ENCODE data around the gene CCDC6. TPM values are rescaled to one million over a fixed set of nuclear protein-coding genes. Genes with fewer than 3 reads are reported as not detected.
"Not testable (repeated sequence)": the region's sequence is repeated elsewhere in the genome, so short reads cannot be mapped to it uniquely, and the experiment has no call there.

The CCDC6 gene
- total RNA-seq, 2 donors from 2014 or later = 60.4 to 64.3 TPM

GRCh38 chr10:59887972-59888640, 18.2 kb downstream of the CCDC6 start:
- DNase-seq (ENCODE audit: low spot score) = no peak
- intact Hi-C loops (cut with DNase I) = no loop called here

GRCh38 chr10:59887006-59887405, 19.4 kb downstream of the CCDC6 start:
- no peak for DNase-seq (ENCODE audit: low spot score)
- intact Hi-C loops (cut with DNase I) = no loop called here

- intact Hi-C loops (cut with DNase I) = no loop called here
- no peak for DNase-seq (ENCODE audit: low spot score)
These were observed 20.8 kb downstream of the CCDC6 start for GRCh38 chr10:59885430-59886134.

- intact Hi-C loops (cut with DNase I) = loop anchor here in 1 of 2 donors (5.0 kb wide), 1 partner anchor 53 kb away; no protein-coding TSS in a partner anchor
- DNase-seq (ENCODE audit: low spot score) = not testable (repeated sequence)
These were observed 21.5 kb downstream of the CCDC6 start for GRCh38 chr10:59884893-59885292.

- DNase-seq (ENCODE audit: low spot score) = no peak
- intact Hi-C loops (cut with DNase I) = loop anchor here in 1 of 2 donors (5.0 kb wide), 1 partner anchor 49 kb away; no protein-coding TSS in a partner anchor
These were observed 24.7 kb downstream of the CCDC6 start for GRCh38 chr10:59881640-59882039.

GRCh38 chr10:59880971-59881510, 25.3 kb downstream of the CCDC6 start:
- no peak for DNase-seq (ENCODE audit: low spot score)
- intact Hi-C loops (cut with DNase I) = loop anchor here in 1 of 2 donors (5.0 kb wide), 1 partner anchor 49 kb away; no protein-coding TSS in a partner anchor

- DNase-seq (ENCODE audit: low spot score) = no peak
- intact Hi-C loops (cut with DNase I) = loop anchor here in 1 of 2 donors (5.0 kb wide), 1 partner anchor 48 kb away; no protein-coding TSS in a partner anchor
These were observed 26.2 kb downstream of the CCDC6 start for GRCh38 chr10:59880019-59880717.

- intact Hi-C loops (cut with DNase I) = no loop called here
- no peak for DNase-seq (ENCODE audit: low spot score)
These were observed 26.9 kb downstream of the CCDC6 start for GRCh38 chr10:59879363-59879913.

- intact Hi-C loops (cut with DNase I) = no loop called here
These were observed 27.4 kb downstream of the CCDC6 start for GRCh38 chr10:59878915-59879314.

GRCh38 chr10:59878289-59878688, 28.1 kb downstream of the CCDC6 start:
- intact Hi-C loops (cut with DNase I) = no loop called here
- no peak for DNase-seq (ENCODE audit: low spot score)

More at GRCh38 chr10:59878915-59879314, 27.4 kb downstream of the CCDC6 start:
- DNase-seq (ENCODE audit: low spot score) = no peak

GRCh38 chr10:59877191-59877671, 29.1 kb downstream of the CCDC6 start:
- intact Hi-C loops (cut with DNase I) = no loop called here
- no peak for DNase-seq (ENCODE audit: low spot score)

GRCh38 chr10:59876695-59877094, 29.7 kb downstream of the CCDC6 start:
- DNase-seq (ENCODE audit: low spot score) = no peak
- intact Hi-C loops (cut with DNase I) = no loop called here

- DNase-seq (ENCODE audit: low spot score); intact Hi-C loops (cut with DNase I): not testable (repeated sequence)
These were observed 30.1 kb downstream of the CCDC6 start for GRCh38 chr10:59876208-59876607.

GRCh38 chr10:59873896-59874295, 32.5 kb downstream of the CCDC6 start:
- intact Hi-C loops (cut with DNase I) = no loop called here

GRCh38 chr10:59872892-59873463, 33.4 kb downstream of the CCDC6 start:
- no peak for DNase-seq (ENCODE audit: low spot score)
- intact Hi-C loops (cut with DNase I) = no loop called here

More at GRCh38 chr10:59873896-59874295, 32.5 kb downstream of the CCDC6 start:
- DNase-seq (ENCODE audit: low spot score) = no peak

GRCh38 chr10:59870152-59870551, 36.2 kb downstream of the CCDC6 start:
- intact Hi-C loops (cut with DNase I) = no loop called here

GRCh38 chr10:59869594-59869940, 36.8 kb downstream of the CCDC6 start:
- no peak for DNase-seq (ENCODE audit: low spot score)
- intact Hi-C loops (cut with DNase I) = no loop called here

More at GRCh38 chr10:59870152-59870551, 36.2 kb downstream of the CCDC6 start:
- DNase-seq (ENCODE audit: low spot score) = no peak

GRCh38 chr10:59868696-59869593, 37.4 kb downstream of the CCDC6 start:
- DNase-seq (ENCODE audit: low spot score) = no peak
- intact Hi-C loops (cut with DNase I) = no loop called here

Data from posterior vena cava (tissue), 2 donors.